ENCODE results near the gene LMTK2.
"Not testable (repeated sequence)": the region's sequence is repeated elsewhere in the genome, so short reads cannot be mapped to it uniquely, and the experiment has no call there.

The LMTK2 gene

DNA sequence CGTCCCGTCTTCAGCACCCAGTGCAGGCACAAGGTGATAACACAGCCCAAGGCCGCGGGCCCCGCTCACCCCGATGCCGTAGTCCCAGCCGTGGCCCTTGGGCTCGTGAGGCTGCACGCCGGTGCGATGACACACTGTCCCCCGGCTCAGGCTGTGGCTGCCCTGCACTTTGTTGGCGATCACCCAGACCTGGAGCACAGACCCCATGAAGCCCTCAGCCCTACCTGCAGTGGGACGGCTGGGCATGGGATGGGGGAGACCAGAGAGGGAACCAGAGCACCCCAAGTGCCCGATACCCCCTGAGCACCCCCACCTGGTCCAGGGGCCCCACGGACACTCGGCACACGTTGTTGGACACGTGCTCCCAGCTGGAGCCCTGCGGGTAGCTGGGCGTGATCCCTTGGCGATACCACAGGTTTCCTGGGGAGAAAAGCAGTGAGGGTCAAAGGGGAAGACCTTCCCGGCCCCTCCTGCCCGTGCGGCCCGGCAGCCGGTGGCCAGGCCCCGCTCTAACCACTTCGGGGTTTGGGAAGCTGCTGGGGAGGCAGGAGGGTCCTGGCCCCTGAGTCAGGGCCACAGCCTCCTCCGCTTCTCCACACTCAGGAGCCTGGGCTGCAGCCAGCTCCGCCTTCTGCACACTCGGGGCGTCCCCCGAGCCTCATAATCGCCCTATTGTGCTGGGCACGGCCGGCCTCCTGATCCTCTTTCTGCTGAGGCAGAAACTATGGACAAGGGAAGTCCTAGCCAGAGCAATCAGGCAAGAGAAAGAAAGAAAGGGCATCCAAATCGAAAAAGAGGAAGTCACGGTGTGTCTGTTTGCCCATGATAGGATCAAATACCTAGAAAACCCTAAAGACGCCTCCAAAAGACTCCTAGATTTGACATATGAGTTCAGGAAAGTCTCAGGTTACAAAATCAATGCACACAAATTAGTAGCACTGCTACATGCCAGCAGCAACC is 111.2 kb downstream of the LMTK2 start:
- DNase-seq (ENCODE audit: low read depth) = no peak

DNA sequence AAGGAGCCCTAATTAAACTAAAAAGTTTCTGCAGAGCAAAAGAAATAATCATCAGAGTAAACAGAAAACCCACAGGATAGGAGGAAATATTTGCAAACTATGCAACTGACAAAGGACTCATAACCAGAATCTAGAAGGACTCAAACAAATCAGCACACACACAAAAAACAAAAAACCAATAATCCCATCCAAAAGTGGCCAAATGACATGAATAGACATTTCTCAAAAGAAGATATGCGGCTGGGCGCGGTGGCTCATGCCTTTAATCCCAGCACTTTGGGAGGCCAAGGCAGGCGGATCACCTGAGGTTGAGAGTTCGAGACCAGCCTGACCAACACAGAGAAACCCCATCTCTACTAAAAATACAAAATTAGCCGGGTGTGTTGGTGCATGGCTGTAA is 112.7 kb downstream of the LMTK2 start:
- DNase-seq (ENCODE audit: low read depth) = not testable (repeated sequence)

DNA sequence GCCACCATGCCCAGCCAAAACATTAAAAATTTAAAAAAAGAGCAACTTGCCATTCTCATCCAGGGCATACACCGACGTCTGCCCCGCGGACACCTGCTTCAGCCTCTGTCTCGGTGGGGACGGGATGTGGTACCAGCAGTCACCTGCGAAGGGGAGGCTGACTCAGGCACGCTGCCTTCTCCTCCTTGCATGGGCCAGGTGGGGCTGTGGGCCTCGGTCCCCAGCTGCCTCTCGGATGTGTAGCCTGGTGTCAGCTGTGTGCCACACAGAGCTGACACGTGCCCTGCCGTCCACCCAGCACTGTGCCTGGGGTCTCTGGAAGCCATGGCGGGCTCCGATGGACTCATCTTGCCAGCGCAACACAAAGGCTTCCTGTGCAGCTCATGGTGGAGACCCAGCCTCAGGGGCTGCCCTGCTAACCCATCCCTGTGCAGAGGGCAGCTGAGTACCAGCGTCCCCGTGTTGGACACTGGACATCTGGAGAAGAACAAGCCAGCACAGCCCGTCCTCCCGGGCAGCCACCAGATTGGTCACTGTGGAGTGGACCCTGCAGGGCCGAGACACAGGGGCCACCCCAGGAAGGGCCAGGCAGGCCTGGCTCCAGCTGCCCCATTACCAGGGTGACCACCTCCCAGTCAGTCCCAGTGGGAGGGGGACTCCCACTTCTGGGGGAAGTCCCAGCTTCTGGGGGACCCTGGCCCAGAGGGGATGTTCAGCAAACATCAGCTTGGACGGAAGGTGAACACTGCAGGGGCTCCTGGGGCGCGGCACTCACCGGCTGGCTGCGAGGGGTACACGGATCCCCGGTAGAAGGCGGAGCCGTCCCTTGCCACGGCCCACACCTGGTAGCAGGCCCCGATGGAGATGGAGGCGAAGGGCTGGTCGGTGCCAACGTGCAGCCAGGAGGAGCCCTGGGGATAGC is 115.2 kb downstream of the LMTK2 start:
- DNase-seq (ENCODE audit: low read depth) = no peak

DNA sequence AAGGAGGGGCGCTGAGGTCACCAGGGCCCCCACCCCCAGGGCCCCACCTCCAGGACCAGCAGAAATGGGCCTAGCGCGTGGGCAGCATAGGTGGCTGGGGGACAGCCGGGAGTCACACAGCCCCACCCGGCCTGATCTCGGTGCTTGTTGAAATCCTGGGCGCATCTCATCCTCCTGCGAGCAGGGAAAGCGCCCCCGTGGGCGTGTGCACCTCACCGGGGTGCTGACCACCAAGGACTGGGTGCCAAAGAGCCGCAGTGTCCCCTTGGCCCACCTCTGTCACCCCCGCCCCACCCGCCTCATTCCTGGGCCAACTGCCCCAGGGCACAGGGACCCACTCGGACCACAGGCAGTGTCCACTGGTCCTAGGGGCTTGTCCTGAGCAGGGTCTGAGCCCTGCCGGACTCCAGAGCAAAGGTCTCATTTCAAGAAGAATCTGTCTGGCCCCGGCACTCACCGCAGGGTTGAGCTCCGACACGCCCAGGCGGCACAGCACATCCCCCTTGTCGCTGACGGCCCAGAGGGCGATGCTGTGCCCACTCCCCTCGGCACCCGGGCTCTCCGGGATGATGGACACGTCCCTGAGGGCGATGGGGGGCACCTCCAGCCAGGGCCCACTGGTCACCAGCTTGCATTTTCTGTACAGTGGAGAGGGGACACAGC is 116.0 kb downstream of the LMTK2 start:
- no peak for DNase-seq (ENCODE audit: low read depth)

DNA sequence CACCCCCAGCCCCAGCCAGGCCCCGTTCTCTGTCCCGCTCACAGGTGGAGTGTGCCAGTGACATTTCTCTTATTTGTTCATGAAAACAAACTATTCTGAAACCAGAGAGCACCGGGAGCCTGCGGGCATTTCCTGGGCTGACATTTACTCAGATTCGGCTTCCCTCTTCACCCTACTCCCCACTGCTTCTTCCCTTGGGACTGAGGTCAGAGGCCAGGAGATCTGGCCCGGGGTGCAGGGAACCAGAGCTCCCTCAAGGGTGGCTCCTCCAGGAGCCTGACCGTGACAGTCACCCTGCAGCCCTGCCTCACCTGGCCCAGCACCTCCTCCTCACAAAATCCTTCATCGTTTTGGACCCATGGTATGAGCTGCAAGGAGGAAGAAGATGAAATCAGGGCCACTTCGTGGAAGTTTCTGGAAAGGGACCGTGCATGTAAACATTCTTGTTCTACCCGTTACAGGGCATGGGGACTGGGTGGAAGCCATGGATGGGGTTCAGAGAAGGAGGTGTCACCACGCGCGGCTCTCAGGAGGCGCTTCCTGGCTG is 116.8 kb downstream of the LMTK2 start:
- no peak for DNase-seq (ENCODE audit: low read depth)

DNA sequence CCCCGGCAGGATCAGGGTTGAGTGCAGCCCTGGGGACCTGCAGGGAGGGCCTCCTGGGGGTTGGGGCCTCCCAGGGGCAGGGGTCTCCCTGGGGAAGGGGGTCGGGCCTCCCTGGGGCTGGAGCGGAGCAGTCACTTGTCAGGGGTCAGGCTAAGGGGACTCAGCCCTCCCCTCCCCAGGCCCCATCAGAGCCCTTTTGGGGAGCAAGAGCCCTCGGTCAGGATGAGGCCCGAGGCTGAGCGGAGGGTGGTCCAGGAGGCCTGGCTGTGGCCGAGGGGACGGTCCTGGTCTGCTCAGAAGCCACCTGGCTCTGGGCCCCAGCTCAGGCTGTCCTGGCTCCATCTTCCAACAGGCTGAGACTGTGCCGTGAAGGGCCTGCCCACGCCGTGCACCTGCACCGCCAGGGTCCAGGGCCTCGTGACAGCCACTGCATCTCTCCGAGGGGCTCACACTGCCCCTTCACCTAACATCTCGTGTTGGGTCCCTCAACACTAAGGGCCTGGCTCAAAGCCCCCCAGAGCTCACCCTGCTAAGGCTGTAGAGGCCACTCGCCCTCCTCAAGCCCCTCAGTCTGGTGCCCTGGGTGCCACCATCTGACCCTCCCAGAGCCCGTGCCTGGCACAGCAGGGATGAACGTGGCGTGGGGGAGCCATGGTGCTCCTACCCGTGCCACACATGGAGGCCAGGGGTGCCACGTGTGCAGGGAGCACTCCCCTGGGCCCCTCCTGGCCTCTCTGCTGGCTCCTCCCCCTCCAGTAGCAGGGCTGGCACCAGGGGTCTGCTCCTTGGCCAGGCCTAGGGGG is 117.4 kb downstream of the LMTK2 start:
- no peak for DNase-seq (ENCODE audit: low read depth)

DNA sequence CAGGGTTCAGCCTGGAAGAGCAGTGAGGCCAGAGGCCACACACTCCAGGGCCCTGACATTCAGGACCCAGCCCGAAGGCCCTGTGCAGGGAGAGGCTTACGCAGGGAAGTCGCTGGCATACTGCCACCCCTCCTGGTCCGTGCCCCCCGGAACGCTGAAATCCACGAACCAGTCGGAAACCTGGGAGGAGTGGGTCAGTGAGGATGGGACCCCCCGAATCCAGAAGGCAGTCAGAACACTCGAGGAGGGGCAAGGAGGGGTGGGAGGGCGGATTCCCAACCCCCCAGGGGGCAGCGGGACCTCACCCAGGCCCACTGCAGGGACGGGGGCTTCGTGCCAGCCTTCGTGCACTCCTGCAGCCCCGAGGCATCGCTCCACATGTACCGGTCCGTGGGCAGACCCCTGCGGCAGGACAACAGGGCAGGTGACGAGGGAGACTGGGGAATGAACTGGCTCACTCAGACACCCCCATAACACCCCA is 118.1 kb downstream of the LMTK2 start:
- DNase-seq (ENCODE audit: low read depth) = no peak

DNA sequence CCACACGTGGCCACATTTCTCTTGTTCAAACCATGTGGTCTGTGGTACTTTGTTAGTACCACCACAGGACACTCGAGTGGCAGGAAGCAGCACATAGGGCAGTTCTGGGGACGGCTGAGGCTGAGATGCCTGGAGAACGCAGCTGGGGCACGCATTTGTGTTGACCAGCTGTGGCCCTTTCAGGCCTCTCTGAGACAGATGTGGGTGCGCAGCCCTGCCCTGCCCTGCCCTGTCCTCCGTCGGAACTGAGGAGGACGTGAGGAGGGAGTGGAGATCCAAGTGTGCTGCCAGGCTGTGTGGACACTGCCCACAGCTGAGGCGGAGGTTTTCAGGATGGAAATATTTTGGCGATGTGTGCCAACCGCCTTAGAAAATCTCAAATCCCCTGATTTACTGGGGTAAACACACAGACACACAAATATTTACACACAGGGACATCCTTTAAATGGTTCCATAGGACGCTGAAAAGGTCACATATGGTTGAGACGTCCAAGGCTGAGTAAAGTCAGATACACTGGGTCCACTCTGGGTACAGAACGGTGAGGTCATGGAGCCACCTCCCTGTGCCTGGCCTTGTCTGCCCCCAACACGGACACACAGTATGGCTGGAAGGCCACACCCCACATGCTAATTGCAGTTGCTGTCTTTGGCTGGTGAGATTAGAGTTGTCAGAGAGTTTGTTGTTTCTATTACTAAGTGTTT is 119.4 kb downstream of the LMTK2 start:
- DNase-seq (ENCODE audit: low read depth) = no peak

DNA sequence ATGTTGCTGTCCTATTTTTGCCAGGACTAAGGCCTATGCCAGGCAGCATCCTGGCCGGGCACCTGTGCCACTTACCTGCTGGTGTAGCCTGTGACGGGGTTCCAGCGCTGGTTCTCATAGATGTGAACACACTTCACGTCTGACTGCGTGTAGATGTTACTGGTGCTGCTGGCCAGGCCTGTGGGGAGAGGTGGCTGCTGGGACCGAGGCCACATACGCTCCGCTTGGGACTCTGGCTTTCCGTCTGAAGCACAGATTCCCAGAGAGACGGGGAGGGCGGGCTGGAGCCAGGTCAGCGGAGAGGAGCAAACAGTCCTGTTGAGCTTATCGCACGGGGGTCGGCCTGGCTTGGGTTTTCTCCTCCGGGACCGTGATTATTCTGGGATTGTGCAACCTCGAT is 121.3 kb downstream of the LMTK2 start:
- no peak for DNase-seq (ENCODE audit: low read depth)

DNA sequence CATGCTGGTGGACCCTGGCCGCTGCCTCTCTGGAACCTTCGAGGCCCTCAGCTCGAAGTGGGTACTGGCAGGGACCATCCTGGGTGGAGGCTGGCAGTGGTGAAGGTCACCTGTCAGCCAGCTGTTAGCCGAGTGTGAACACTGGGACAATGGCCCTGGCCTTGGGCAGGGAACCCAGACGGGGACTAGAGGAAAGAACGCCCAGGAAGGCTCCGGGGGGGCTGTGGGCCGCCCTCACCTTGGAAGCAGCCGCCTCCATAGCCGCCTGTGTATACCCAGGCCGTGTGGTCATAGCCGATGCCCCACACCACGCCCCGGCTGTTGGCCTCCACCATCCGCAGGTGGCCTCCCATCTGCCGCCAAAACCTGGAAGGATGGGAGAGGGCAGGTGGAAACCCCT is 122.1 kb downstream of the LMTK2 start:
- DNase-seq (ENCODE audit: low read depth) = no peak

DNA sequence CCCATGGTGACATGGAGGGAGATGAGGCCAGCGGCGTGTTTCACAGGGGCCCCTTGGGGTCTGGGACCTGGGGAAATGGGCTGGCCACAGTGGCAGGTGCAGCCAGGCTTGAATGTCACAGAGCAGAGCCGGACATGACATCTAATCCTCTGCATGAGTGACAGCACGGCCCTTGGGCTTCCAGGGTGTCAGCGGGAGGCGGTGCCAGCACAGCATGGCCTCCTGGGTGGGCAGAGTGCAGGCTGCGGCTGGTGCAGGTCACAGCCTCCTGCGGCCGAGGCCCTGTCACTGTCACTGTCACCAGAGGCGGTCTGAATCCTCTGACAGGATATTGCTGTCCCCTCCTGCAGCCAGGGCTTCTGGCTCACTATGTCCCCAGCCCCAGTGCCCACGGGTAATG is 122.8 kb downstream of the LMTK2 start:
- DNase-seq (ENCODE audit: low read depth) = no peak

DNA sequence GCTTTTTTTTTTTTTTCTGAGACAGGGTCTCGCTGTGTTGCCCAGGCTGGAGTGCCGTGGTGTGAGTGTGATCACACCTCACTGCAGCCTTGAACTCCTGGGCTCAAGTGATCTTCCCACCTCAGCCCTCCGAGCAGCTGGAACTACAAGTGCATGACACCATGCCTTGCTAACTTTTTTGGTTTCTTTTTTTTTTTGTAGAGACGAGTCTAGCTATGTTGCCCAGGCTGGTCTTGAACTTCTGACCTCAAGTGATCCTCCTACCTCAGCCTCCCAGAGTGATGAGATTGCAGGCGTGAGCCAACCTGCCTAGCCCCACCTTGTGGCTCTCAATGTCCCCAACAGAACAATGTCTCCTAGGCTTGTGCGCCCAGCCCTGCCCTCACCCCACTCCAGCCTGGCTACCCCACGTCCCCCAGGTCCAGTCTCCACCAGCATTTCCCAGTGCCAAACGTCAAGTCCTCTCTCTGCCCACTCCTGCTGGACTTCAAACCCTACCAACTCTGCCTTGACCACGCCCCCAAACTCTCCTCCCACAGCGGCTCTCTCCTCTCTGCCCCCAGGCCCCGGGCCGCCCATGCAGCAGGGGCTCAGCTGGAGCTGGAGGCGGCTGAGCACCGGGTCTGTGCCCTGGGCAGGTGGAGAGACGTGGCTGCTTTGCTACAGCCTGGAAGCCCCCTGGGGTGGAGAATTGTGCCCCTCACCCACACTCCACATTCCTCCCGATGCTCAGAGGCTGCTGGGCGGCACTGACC is 123.5 kb downstream of the LMTK2 start:
- DNase-seq (ENCODE audit: low read depth) = no peak

DNA sequence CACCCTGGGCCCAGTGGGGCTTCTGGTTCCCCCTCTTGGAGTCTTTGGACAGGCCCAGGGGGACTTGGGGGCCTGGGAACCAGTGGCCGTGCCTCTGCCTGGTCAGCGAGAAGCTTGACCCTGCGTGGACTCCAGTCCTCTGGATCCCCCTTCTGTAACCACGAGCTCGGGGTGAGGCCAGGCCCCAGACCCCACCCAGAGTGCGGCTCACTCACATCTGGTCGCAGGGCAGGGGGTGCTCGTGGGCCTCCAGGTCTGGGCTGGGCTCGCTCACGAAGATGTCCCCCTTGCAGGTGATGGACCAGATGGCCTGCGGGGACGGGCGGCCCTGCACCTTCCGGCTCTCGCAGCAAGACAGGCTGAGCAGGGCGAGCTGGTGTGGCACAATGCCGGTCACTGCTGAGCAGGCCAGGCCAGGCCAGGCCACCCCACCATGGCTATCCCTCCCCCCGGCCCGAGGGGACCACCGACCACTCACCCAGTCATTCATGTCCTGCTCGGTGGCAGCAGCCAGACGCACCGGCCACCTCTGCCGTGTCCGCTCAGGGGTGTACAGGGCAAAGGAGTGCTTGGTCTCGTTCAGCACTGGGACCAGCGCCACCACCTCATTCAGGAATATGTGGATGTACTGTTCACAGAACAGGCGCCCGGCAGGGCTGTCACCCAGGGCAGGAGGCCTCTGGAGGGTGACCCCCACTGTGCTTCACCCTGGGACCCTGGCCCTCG is 124.2 kb downstream of the LMTK2 start:
- no peak for DNase-seq (ENCODE audit: low read depth)

DNA sequence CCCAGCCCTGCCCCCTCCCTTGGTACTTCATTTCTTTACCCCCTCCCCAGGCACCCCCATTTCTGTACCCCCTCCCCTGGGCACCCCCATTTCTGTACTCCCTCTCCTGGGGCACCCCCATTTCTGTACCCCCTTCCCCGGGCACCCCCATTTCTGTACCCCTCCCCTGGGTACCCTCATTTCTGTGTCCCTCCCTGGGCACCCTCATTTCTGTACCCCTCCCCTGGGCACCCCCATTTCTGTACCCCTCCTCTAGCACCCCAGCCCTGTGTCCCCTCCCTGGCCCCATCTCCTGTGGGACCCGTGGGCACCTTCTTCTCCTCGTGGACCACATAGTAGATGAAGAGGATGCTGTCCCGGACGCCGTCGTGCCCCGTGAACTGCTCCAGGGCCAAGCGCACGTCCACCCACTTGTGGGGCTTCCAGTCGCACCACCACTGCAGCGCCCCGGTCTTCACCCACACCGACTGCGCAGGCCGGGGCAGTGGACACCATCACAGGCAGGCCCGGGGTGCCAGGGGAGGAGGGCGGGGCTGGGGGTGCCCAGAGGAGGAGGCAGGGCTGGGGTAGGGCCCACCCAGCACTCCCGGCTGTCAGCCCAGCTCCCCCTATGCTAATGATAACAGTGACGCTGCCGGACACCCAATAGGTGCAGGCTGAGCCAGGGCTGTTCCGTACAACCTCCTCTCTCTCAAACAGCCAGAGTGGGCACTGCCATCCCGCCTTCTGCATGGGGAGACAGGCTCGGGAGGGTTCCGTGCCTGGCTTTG is 125.0 kb downstream of the LMTK2 start:
- no peak for DNase-seq (ENCODE audit: low read depth)

DNA sequence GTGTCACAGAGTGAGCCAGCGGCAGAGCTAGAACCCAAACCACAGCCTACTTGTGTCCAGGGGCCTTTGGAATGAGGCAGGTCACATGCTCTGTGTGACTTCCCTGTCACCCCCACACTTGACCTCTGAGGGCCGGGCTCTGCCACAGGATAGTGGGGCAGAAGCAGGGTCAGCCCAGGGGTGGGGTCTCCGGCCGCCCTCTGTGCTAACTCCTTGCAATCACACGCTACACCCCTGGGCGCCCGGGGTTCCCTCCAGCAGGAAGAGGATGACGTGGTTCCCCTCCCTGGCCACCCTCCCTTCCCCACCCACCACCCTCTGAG is 125.6 kb downstream of the LMTK2 start:
- DNase-seq (ENCODE audit: low read depth) = no peak

DNA sequence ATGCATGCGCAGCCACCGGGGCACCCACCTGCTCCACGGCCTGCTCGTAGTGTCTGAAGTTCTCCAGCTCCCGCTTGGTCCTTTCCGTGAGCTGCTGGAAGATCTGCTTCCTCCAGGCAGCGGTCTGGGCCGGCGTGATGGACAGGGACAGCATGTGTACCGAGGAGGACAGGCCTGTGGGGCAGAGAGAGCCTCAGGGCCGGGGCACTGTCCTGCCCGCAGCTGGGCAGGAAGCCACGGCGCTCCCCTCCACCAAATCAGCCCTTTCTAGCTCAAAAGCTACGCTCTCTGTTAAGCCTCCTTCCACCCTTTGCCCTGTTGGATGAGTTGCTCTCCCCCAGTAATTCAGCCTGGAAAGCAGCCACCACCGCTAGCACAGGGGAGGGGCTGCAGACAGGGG is 126.1 kb downstream of the LMTK2 start:
- DNase-seq (ENCODE audit: low read depth) = no peak

DNA sequence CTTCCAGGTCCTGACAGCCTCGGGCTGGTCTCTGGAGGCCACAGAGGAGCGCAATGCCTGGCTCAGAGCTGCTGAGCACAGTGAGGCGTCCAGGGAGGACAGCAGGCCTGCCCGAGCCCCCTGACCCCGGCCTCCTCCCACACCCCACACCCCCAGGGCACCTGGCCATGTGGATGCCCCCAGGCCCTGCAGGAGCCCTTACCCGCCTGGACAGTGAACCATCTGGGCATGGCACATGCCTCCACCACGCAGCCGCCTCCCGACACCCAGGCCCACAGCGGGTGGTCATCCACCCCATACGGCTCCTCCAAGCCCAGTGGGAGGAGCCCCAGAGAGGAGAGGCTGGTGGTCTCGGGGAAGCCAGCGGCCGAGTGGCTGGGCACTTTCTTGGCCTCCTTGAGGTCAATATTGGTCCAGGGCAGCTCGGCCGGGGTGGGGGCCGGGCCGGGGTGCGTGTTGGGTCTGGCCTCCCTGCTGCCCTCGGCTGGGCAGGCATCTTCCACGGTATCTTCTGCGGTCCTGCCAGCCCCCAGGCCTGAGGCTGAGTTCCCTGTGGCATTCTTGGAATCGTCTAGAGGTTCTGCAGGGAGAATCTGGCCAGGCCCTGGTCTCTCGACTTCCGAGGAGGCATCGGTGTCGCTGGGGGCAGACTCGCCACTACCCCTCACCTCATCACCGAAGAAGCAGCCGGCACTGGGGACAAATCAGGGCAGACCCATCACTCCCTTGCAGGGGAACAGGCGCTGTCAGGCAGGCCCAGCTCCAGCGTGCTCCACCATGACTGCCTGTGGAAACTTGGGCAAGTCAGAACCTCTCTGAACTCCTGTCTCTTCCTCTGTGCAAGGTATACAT is 126.8 kb downstream of the LMTK2 start:
- DNase-seq (ENCODE audit: low read depth) = no peak

Data from fibroblast of the conjunctiva (primary cell).